HUES6 (cell line): ENCODE data around the gene TERT.
"Not testable (repeated sequence)": the region's sequence is repeated elsewhere in the genome, so short reads cannot be mapped to it uniquely, and the experiment has no call there.

Experiments
- H3K27ac ChIP-seq: 2 replicates; pipeline ENCODE4 v1.7.0; 2013; ENCODE audit warnings: low read depth, mild to moderate bottlenecking, low read length, inconsistent platforms
- H3K27me3 ChIP-seq: 2 replicates; pipeline ENCODE4 v1.6.1; 2013; ENCODE audit warnings: low read length; ENCODE audit not compliant: control insufficient read depth, insufficient read depth
- H3K36me3 ChIP-seq: 2 replicates; pipeline ENCODE4 v1.6.1; 2013; ENCODE audit warnings: low read length; ENCODE audit not compliant: control insufficient read depth, insufficient read depth
- H3K4me1 ChIP-seq: 2 replicates; pipeline ENCODE4 v1.6.1; 2013; ENCODE audit warnings: low read length; ENCODE audit not compliant: control insufficient read depth, insufficient read depth
- H3K4me3 ChIP-seq: 2 replicates; pipeline ENCODE4 v1.5.1; 2013; ENCODE audit warnings: low read depth, low read length
- H3K9ac ChIP-seq: one replicate; pipeline ENCODE4 v1.6.1; 2013; ENCODE audit warnings: mild to moderate bottlenecking, low read length
- H3K9me3 ChIP-seq: 2 replicates; pipeline ENCODE4 v1.6.1; 2013; ENCODE audit warnings: low read depth, low read length; ENCODE audit not compliant: control insufficient read depth, insufficient read depth

Gene TERT

DNA sequence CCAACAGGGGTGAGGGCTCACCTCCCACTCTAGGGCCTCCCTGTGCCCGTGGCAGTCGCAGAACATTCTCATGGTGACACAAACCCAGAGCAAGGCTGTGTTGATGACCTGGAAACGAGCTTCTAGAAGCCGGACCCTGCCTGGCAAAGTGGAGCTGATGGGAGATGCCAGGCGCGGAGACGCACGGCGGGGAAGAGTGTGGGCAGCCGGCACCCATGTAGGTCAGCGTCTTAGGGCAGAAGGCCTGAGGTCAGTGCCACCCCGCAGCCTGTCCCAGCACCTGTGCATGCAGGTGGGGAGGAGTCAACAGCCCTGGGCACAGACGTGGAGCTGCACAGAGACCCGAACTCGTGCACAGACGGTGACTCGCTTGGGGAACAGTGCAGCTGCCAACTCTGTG, 64.3 kb downstream of the TERT start:
- Histone ChIP-seq H3K9ac (no peak overlapping the region), H3K4me3 (no peak overlapping the region), H3K36me3 (no peaks in the 10 kb centered on the region), H3K9me3 (peaks cover 7% of the 10 kb centered on the region; the same call in 1 of the 2 replicates), H3K27me3 (no peaks in the 10 kb centered on the region), H3K27ac (no peak overlapping the region), H3K4me1 (no peaks in the 10 kb centered on the region; the same call in 1 of the 2 replicates)

DNA sequence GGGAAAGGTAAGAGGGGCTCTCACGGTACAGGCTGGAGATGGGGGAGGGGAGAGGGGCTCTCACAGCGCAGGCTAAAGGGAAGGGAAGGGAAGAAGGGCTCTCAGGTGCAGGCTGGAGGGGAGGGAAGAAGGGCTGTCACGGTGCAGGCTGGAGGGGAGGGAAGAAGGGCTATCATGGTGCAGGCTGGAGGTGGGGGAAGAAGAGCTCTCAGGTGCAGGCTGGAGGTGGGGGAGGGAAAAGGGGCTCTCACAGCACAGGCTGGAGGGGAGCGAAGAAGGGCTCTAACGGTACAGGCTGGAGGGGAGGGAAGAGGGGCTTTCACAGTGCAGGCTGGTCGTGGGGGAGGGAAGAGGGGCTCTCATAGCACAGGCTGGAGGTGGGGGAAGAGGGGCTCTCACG, 65.0 kb downstream of the TERT start:
- no peak overlapping the region for H3K4me3 ChIP-seq
- no peaks in the 10 kb centered on the region for H3K27me3 ChIP-seq
- no peaks in the 10 kb centered on the region for H3K36me3 ChIP-seq
- 0 out of 2 replicates have a peak, but pooled peaks cover under 1% of the 10 kb centered on the region for H3K9me3 ChIP-seq
- H3K4me1 ChIP-seq: no peaks in the 10 kb centered on the region; the same call in 1 of the 2 replicates
- H3K27ac ChIP-seq: no peak overlapping the region
- H3K9ac ChIP-seq: no peak overlapping the region

DNA sequence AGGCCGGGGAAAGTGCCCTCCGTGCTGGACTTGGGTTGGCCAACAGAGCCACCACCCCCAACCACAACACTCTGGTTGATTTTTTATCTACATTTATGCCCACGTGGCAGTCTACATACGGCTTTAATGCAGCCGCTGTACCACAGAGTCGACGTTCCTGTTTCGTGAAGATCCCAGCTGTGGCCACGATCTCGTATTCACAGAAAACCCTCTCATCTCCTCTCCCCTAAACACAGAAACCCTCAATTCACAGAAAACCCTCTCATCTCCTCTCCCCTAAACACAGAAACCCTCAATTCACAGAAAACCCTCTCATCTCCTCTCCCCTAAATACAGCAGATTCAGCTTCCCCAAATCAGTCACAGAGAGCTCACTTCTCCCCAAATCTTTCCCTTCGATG, 65.8 kb downstream of the TERT start:
- not testable (repeated sequence) for H3K4me3 ChIP-seq, H3K4me1 ChIP-seq, H3K9me3 ChIP-seq, H3K27ac ChIP-seq, H3K36me3 ChIP-seq, H3K9ac ChIP-seq, H3K27me3 ChIP-seq

DNA sequence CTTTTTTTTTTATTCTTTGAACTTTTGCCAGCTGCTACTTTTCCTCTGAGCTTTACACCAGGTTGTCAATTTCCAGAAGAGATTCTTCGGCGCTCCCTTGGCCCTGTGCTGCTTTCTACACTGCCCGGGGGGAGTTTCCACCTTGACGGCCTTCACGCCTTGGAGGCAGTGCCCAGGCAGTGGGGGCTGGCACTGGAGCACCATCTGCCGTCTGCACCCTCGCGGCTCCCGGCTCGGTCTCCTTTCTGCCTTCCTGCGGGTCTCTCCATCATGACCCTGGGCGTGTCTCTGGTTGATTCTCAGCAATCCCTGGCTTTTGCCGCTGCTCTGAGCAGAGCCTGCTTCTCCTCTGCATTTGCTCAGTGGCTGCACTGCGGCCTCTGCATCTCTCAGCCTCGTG, 66.7 kb downstream of the TERT start:
- H3K4me1 ChIP-seq: no peaks in the 10 kb centered on the region; the same call in 1 of the 2 replicates
- no peak overlapping the region for H3K9ac ChIP-seq
- H3K36me3 ChIP-seq: no peaks in the 10 kb centered on the region
- no peak overlapping the region for H3K4me3 ChIP-seq
- H3K27me3 ChIP-seq: no peaks in the 10 kb centered on the region
- H3K27ac ChIP-seq: no peak overlapping the region
- no peaks in the 10 kb centered on the region for H3K9me3 ChIP-seq

DNA sequence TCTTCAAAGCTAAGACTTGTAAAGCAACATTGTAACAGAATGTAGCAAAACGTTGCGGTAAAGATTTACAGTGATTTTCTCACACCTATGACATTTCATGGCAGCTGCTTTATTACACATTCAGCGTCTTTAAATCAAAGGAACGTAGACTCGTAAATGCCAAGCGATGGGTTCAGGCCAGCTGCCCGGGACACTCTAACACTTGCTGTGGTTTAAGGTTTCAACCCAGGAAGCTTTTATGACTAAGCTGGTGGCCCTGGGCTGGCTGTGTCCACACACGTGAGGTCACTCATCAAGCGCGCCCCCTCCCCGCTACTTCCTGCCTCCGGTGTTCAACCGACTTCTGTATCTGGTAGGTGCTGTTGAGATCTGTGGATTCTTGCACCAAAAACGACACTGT, 67.2 kb downstream of the TERT start:
- Histone ChIP-seq H3K27me3 (no peaks in the 10 kb centered on the region), H3K4me3 (no peak overlapping the region), H3K36me3 (no peaks in the 10 kb centered on the region), H3K9ac (no peak overlapping the region), H3K27ac (no peak overlapping the region), H3K9me3 (no peaks in the 10 kb centered on the region), H3K4me1 (no peaks in the 10 kb centered on the region; the same call in 1 of the 2 replicates)

DNA sequence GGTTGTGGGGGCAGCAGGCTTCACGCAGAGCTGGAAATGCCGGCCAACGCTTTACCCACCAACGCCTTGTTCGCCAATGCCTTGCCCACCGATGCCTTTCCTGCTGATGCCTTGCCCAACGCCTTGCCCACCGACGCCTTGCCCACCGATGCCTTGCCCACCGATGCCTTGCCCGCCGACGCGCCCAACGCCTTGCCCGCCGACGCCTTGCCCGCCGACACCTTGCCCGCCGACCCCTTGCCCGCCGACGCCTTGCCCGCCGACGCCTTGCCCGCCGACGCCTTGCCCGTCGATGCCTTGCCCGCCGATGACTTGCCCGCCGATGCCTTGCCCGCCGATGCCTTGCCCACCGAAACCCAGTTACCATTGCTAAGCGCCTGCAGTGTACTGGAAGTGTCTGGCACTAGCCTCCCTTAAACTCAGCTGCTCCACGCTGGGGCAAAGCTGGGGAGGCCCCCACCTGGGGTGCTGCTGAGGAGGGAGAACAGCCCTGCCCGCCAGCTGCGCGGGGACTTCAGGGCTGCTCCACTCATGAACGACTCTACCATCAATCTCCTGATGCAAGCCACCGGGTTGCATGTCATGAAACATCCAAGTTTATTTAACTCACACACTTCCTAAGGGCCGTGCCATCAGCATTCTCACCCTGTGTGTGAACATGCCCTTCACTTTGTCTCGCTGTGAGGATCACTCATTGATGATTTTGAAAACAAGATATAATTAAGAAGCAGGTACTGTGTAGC, 67.9 kb downstream of the TERT start:
- H3K36me3 ChIP-seq: no peaks in the 10 kb centered on the region
- no peak overlapping the region for H3K9ac ChIP-seq
- H3K27ac ChIP-seq: no peak overlapping the region
- H3K4me1 ChIP-seq: no peaks in the 10 kb centered on the region; the same call in 1 of the 2 replicates
- H3K9me3 ChIP-seq: no peaks in the 10 kb centered on the region
- no peaks in the 10 kb centered on the region for H3K27me3 ChIP-seq
- no peak overlapping the region for H3K4me3 ChIP-seq

GRCh38 chr5:1226231-1226630, 68.6 kb downstream of the TERT start:
- Histone ChIP-seq H3K4me1 (no peaks in the 10 kb centered on the region; the same call in 1 of the 2 replicates), H3K36me3 (no peaks in the 10 kb centered on the region), H3K27me3 (no peaks in the 10 kb centered on the region), H3K4me3 (no peak overlapping the region), H3K9ac (no peak overlapping the region), H3K27ac (no peak overlapping the region), H3K9me3 (no peaks in the 10 kb centered on the region)

DNA sequence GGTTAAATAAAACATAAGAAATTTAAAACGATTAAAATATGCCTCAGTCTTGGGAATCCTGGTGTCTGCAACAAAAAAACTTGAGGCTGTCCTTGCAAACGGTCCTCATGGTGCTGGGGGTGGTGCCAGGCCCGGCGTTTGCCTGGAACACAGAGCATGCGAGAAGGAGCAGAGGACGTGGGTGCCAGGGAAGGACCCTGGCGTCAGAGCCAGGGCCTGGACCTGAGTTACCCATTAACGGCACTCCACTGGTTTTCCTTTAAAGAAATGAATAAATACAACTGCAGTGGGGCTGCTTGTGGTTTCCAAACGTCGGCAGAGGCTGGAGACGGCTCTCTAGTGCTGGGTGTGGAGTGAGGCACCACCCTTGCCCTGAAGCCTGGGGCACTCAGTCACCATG, 69.8 kb downstream of the TERT start, which contains the start of gene SLC6A18:
SLC6A18 (plus strand) TSS at position 301 of the 400 bp plus-strand sequence; CDS start at position 398, 97 bp downstream.
- Histone ChIP-seq H3K27me3 (no peaks in the 10 kb centered on the region), H3K27ac (no peak within 1 kb of the TSS), H3K4me3 (no peak within 1 kb of the TSS), H3K9ac (no peak within 1 kb of the TSS), H3K36me3 (no peaks in the 10 kb centered on the region), H3K4me1 (no peaks in the 10 kb centered on the region; the same call in 1 of the 2 replicates), H3K9me3 (no peaks in the 10 kb centered on the region)

DNA sequence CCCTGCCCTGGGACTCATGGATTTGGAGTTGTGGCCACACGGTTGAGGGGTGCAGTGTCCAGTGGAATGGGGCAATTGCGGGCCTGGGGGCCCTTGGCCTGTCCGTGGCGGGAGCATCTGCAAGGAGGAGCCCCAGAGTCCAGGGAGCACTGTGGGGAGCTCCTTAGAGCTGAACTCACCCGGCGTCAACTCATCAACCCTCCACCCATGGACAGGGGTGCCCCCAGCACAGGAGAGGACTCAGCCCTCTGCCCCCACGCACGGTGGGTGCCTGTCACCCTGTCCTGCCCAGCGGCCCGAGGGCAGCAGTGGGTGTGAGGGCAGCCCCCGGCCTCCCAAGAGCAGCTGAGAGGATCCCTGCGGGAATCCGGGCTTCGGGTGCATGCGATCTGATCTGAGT, 70.2 kb downstream of the TERT start:
- H3K4me3 ChIP-seq: no peak overlapping the region
- no peaks in the 10 kb centered on the region for H3K9me3 ChIP-seq
- H3K36me3 ChIP-seq: no peaks in the 10 kb centered on the region
- no peaks in the 10 kb centered on the region for H3K27me3 ChIP-seq
- H3K27ac ChIP-seq: no peak overlapping the region
- no peaks in the 10 kb centered on the region; the same call in 1 of the 2 replicates for H3K4me1 ChIP-seq
- H3K9ac ChIP-seq: no peak overlapping the region

GRCh38 chr5:1223278-1223670, 71.6 kb downstream of the TERT start:
- no peak overlapping the region for H3K4me3 ChIP-seq
- H3K9me3 ChIP-seq: no peaks in the 10 kb centered on the region
- no peak overlapping the region for H3K9ac ChIP-seq
- H3K4me1 ChIP-seq: no peaks in the 10 kb centered on the region; the same call in 1 of the 2 replicates
- no peak overlapping the region for H3K27ac ChIP-seq
- H3K27me3 ChIP-seq: no peaks in the 10 kb centered on the region
- H3K36me3 ChIP-seq: no peaks in the 10 kb centered on the region

DNA sequence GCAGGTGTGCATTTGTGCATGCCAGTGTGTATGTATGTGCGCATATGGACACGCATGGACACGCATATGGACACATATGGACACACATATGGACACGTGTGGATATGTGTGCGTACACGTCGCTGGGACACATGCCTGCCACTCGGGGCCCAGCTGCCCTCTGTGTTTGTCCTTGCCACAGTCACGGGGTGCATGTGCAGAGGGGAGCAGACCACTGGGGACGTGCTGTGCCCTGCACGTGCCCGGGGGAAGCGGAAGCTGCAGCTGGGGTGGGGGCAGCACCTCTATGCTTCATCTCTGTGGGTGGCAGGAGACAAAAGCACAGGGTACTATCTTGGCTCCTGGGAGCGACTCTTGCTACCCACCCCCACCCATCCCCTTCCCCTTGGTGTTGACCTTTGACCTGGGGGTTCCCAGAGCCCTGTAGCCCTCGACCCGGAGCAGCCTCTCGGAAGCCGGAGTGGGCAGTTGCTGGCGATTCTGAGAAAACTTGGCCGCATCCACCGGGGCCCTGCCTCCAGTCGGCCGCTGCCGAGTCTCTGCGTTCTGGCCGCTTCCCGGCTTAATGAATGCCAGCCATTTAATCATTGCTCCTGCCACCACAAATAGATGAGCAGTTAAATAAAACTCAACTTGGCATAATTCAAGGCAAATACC, 72.1 kb downstream of the TERT start:
- H3K27ac ChIP-seq: no peak overlapping the region
- H3K9ac ChIP-seq: no peak overlapping the region
- H3K36me3 ChIP-seq: no peaks in the 10 kb centered on the region
- H3K4me1 ChIP-seq: no peaks in the 10 kb centered on the region; the same call in 1 of the 2 replicates
- H3K9me3 ChIP-seq: no peaks in the 10 kb centered on the region
- H3K4me3 ChIP-seq: no peak overlapping the region
- H3K27me3 ChIP-seq: no peaks in the 10 kb centered on the region
